ENCODE results near the gene GDI2.

The GDI2 gene

GRCh38 chr10:5818048-5818331 lies 4.8 kb upstream of the GDI2 start:
- no peak for TF ChIP-seq CTCF (IDR thresholded peaks at IDR 0.05; ENCODE audit: low read depth, low read length)
- H3K4me3 ChIP-seq (ENCODE audit: low read depth, low read length): no peak overlapping the region

GRCh38 chr10:5817322-5818047 lies 4.3 kb upstream of the GDI2 start:
- TF ChIP-seq CTCF (IDR thresholded peaks at IDR 0.05; ENCODE audit: low read depth, low read length): no peak
- no peak overlapping the region for H3K4me3 ChIP-seq (ENCODE audit: low read depth, low read length)

- H3K4me3 ChIP-seq (ENCODE audit: low read depth, low read length): no peak overlapping the region
- TF ChIP-seq CTCF (IDR thresholded peaks at IDR 0.05; ENCODE audit: low read depth, low read length): no peak
These were observed 2.9 kb upstream of the GDI2 start for GRCh38 chr10:5816170-5816569.

GRCh38 chr10:5814110-5815107 lies 1.2 kb upstream of the GDI2 start:
- H3K4me3 ChIP-seq (ENCODE audit: low read depth, low read length): peak overlapping the region; percentile 76
- TF ChIP-seq CTCF (IDR thresholded peaks at IDR 0.05; ENCODE audit: low read depth, low read length): no peak

DNA sequence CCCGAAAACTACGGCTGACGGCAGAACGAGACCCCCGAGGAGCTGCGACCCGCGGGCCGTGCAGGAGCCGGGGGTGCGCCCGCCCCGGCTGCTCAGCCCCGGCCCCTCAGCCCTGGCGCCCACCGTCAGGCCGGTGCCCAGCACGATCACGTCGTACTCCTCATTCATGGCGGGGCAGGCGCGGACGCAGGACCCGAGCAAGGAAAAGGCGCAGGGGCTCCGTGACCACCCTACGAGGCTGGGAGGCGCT lies 218 bp downstream of the GDI2 start:
- no peak for TF ChIP-seq CTCF (IDR thresholded peaks at IDR 0.05; ENCODE audit: low read depth, low read length)
- H3K4me3 ChIP-seq (ENCODE audit: low read depth, low read length): peak overlapping the region; percentile 76

- TF ChIP-seq CTCF (IDR thresholded peaks at IDR 0.05; ENCODE audit: low read depth, low read length): no peak
- peak overlapping the region; percentile 76 for H3K4me3 ChIP-seq (ENCODE audit: low read depth, low read length)
These were observed 747 bp downstream of the GDI2 start for GRCh38 chr10:5812283-5813090.

Measured in WI38 (cell line).